Omental fat pad (tissue), 4 donors: ENCODE measurements around the gene PPP1R16B. TPM values are rescaled to one million over a fixed set of nuclear protein-coding genes. Genes with fewer than 3 reads are reported as not detected.

Experiments
- ATAC-seq: fragments of 150-250 bp; one replicate; pipeline ENCODE4 v1.9.1; 2016; ENCODE audit warnings: mild to moderate bottlenecking, moderate library complexity; ENCODE audit not compliant: low FRiP score
- DNase-seq: peaks from one replicate; pipeline ENCODE4 v3.0.0-alpha.2; 2019; ENCODE audit warnings: low spot score
- CTCF ChIP-seq, 3 donors: fragments of 450-650 bp; IDR thresholded peaks; one replicate each; pipeline ENCODE4 v1.5.1; 2016 to 2017; ENCODE audit warnings: antibody characterized with exemption in 3 of 3, mild to moderate bottlenecking in 3 of 3, moderate library complexity in 2 of 3
- total RNA-seq, 4 donors: library from RNA; depleted of rRNA; stranded (reverse); fragments of >200 nt; gene quantifications; one replicate each; pipeline ENCODE4 v1.1.0, GENCODE V29; 2016

PPP1R16B gene
- total RNA-seq, 4 donors from 2014 or later, result 7.1 to 48.4 (median 21.6) TPM

GRCh38 chr20:38825571-38825900 is 20.0 kb downstream of the PPP1R16B start:
- no peak for DNase-seq
- TF ChIP-seq CTCF (IDR thresholded peaks at IDR 0.05), result no peak
- ATAC-seq, result no peak

DNA sequence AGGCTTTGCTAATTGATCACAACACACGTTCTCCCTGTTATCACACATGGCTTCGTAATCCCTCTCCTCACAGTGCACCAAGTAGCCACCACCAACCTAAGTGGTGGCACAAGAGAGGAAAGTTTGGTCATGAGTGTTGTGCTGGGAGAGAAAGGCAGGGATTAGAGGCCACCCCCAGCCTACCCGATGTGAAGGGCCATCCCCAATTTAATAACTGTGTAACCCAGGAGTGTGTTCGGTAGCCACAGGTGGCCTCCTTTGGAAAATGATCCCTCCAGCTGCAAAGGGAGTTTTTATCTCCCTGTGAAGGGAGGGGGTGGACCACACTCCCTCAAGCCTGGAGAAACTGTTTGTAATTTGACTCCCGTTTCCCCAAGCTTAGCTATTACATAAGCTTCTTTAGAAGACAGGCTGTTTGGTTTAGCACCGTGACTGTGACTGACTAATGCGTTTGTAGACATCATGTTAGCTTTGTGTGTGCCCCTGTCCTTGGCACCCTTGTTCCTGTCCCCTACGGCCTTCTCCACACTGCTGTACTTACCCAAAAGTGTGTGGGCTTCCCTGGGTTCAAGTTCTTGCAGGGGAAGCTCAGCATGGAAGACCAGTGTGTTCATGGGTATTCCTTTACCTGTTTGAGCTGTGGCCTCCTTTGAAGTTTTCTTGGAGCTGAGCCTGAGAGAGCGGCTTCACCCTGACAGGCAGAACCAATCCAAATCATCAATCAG is 20.6 kb downstream of the PPP1R16B start:
- peak; percentile 64 for ATAC-seq
- DNase-seq, result no peak
- no peak for TF ChIP-seq CTCF (IDR thresholded peaks at IDR 0.05)

- ATAC-seq (peak; percentile 63), DNase-seq (no peak)
- no peak for TF ChIP-seq CTCF (IDR thresholded peaks at IDR 0.05)
Measured at GRCh38 chr20:38827770-38828281, 22.3 kb downstream of the PPP1R16B start.

DNA sequence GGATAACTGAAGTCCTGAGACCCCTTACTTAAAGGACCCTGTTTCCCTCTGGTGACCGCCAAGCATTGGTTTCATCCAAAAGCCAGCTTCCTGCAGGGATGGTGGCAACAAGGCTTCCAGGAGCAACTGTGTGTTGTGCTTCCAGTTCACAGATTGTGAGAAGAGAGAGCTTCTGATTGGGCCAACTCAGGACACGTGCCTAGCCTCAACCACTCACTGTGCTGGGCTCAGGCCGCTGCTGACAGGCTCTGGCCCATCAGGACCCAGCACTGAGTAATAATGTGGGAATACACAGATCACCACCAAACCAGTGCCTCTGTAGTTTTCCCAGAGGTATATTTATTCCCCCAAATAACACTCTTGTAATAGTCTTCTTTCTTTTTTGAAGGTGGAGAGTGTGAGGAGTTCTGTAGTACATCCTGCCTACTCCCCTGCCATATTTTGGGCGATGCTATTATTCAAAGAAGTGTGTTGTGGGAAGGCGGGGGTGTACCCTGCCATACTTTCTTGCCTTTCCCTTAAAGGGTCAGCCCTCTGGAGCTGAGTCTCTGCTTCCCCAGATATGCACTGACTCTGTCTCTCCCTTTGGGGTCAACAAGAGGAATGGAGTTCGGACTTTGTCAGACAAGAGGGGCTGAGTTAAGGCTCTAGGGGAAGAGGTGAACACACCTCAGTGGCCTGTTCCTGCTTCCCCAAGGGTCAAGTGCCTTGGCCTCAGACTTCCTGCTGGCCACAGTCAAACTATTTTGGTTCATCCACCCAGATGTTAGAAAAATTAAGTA is 23.2 kb downstream of the PPP1R16B start:
- no peak for TF ChIP-seq CTCF (IDR thresholded peaks at IDR 0.05)
- no peak for DNase-seq
- ATAC-seq, result no peak

GRCh38 chr20:38829296-38829875 is 23.9 kb downstream of the PPP1R16B start:
- DNase-seq, result no peak
- no peak for TF ChIP-seq CTCF (IDR thresholded peaks at IDR 0.05)
- no peak for ATAC-seq

GRCh38 chr20:38830356-38830755 is 24.9 kb downstream of the PPP1R16B start:
- no peak for TF ChIP-seq CTCF (IDR thresholded peaks at IDR 0.05)
- ATAC-seq (no peak), DNase-seq (no peak)
